ENCODE data around the gene TSPAN4. TPM values are rescaled to one million over a fixed set of nuclear protein-coding genes. Genes with fewer than 3 reads are reported as not detected.

TSPAN4 gene, protein sequence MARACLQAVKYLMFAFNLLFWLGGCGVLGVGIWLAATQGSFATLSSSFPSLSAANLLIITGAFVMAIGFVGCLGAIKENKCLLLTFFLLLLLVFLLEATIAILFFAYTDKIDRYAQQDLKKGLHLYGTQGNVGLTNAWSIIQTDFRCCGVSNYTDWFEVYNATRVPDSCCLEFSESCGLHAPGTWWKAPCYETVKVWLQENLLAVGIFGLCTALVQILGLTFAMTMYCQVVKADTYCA
- total RNA-seq: 10 to 100 TPM; 11.7 to 20.2 TPM
- long read RNA-seq, transcript TSPAN4-203 (9 exons, 1,423 nt): major isoform, 8 of 28 reads
- long read RNA-seq, partial matches to known transcripts: 5 of 28 reads
- long read RNA-seq, other reads (novel, unspliced or antisense): 8 of 28 reads

DNA sequence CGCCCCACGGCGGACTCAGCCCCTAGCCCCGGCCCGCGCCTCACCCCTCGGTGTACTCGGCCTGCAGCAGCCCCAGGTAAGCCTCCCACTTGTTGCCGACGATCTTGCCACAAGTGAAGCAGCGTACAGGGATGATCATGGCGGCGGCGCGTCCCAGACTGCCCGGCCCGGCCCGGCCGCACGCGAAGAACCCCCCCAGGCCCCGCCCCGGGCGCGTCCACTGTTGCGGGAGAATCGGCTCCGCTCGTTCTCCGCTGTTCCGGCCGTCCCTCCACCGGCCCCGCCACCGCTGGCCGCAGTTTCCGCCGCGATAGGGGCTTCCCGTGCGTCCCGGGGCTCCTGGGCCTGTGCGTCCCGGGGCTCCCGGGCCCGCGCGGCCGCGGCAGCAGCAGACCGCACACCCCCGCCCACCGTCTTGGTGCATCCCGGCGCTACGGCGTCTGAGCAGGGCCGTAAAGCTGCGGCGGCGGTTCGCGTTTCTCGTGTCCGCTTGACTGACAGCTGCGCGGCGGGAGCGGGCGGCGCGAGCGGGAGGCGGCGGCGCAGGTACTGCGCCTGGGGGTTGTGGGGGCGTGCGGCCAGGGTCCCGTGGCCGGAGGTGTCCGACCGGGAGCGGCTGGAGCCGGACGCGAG, at the start of gene TSPAN4, which contains the start of gene POLR2L:
TSS of gene TSPAN4 (plus strand) at position 483 of the 633 bp plus-strand sequence. CDS start 7,453 bp downstream, outside the sequence.
TSS of gene POLR2L (minus strand) at position 160 of the 633 bp plus-strand sequence. CDS start at position 139, 21 bp downstream.
- intact Hi-C loops (cut with DNase I, micrococcal nuclease): no loop called here
- ATAC-seq (peak; percentile 69), DNase-seq (peak; percentile 82 to 93)

- ATAC-seq (no peak), DNase-seq (no peak)
- intact Hi-C loops (cut with DNase I, micrococcal nuclease): no loop called here
Measured at GRCh38 chr11:792873-793272, 49.8 kb upstream of the TSPAN4 start.

- intact Hi-C loops (cut with DNase I, micrococcal nuclease): no loop called here
- DNase-seq (no peak), ATAC-seq (no peak)
Measured at GRCh38 chr11:793556-793955, 49.1 kb upstream of the TSPAN4 start.

GRCh38 chr11:794013-794765, 48.5 kb upstream of the TSPAN4 start:
- DNase-seq (no peak), ATAC-seq (no peak)
- intact Hi-C loops (cut with DNase I, micrococcal nuclease): no loop called here

DNA sequence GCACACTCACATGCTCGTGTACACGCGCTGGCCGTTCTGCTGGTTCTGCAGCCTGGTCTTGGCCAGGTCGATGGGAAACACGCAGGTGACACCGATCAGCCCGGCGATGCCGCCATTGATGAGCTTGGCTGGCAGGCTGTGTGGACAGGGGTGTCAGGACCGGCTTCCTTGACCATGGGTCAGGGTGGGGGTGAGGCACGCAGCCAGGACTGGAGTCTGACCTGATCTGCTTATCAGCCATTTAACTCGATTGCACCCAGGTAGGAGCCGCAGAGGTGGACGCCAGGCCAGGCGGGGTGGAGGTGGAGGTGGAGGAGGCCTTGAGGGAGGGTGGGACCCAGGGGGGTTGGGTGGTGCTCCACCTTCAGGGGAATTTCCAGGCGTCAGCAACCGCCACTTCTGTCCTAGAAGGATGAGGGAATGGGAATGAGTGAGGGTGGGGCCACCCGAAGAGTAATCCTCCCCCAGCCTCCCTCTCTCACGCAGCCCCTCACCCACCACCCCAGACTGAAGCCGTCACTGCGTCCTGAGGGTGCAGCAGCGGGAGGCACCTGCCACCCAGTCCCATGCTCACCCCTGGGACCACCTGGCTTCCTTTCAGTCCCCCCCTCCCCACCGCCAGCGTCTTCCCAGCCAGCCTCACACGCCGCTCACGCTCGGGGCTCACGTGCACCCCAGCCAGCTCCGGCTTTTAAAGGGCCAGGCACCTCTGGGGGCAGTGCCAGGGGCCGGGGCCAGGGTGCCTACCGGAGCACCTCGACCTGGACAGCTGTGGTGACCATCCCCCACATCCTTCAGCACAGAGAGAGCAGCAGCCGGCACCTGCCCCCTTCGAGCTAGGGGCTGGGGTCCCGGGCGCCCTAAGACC, 47.7 kb upstream of the TSPAN4 start:
- intact Hi-C loops (cut with DNase I, micrococcal nuclease): no loop called here
- DNase-seq (peak; percentile 59 to 60), ATAC-seq (peak; percentile 28)

DNA sequence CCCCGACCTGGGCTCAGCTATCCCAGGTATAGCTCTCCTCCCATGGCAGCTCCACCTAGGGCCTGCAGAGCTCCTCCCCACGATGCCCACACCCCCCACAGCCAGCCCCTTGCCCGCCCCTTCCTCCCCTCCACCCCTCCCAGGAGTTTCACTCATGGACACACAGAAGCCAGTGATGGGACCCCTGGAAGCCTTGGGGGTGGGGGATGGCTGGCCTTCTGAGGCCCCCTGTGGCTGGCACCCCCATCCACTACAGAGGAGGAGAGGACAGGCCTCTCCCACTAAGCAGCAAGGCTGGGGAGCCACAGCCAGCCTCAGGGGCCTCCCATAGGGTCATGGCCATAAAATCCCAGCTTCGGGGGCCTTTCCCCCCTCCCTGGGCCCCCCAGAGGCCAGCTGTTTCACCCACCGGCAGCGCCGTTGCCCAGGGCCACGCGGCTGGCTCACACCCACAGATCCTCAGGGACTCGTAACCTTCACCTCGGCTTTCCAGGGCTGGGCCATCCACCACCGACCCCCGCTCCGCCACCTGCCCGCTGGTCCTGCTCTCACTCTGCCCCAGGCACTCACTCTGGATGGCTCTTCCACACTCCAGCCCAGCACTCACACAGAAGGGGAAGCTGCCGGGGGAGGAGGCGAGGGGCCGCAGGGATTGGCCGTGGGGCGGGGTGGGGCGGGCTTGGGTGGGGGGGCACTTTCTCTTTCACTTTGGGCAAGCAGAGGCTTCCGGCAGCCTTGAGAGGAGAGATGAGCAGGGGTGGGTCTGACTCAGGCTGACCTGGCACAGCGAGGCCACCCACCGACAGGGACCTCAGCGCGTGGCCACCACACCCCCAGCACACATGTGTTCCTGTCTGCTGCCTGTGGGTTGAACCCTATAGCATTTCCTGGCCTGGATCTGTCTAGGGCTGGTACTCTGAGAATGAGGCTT, 46.8 kb upstream of the TSPAN4 start:
- peak; percentile 76 to 85 for DNase-seq
- peak; percentile 53 for ATAC-seq
- intact Hi-C loops (cut with DNase I, micrococcal nuclease): no loop called here

DNA sequence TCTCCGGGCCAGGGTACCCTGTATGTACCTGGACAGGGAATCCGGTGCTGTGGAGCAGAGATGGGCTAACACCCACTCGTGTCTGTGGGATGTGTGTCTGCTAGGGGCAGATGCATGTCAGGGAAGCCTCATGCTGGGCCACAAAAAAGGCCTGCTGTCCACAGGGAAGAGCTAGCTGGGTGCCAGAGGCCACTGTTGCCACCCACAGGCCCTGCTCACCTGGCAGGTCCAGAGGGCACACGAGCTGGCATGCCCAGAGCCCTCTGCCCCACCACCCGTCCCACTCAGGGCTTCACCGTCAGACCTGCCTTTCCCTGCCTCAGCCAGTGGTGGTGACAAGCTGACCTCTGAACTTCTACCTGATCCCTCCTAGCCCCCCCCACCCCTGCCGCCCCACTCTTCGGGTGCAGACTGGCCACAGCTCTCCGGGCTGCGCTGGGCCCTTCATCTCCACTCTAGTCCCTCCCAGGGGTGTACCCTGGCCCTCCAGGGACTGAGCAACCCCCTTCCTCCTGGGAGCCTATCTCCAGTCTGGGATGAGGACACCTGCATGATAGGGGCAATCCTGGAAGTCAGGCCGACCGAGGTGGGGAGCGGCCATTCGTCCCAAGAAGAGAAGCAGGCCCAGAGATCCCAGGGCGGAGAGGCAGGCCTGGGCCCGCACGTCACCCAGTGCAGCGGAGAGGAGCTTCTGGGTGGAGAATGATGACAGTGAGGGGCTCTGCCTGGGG, 45.9 kb upstream of the TSPAN4 start:
- intact Hi-C loops (cut with DNase I, micrococcal nuclease): no loop called here
- DNase-seq: peak in 1 of 2 donors; percentile 46

GRCh38 chr11:797296-798092, 45.2 kb upstream of the TSPAN4 start:
- intact Hi-C loops (cut with DNase I, micrococcal nuclease): no loop called here
- peak; percentile 81 to 89 for DNase-seq
- peak; percentile 51 for ATAC-seq

More for the DNA sequence above, 45.9 kb upstream of the TSPAN4 start:
- peak; percentile 12 for ATAC-seq

DNA sequence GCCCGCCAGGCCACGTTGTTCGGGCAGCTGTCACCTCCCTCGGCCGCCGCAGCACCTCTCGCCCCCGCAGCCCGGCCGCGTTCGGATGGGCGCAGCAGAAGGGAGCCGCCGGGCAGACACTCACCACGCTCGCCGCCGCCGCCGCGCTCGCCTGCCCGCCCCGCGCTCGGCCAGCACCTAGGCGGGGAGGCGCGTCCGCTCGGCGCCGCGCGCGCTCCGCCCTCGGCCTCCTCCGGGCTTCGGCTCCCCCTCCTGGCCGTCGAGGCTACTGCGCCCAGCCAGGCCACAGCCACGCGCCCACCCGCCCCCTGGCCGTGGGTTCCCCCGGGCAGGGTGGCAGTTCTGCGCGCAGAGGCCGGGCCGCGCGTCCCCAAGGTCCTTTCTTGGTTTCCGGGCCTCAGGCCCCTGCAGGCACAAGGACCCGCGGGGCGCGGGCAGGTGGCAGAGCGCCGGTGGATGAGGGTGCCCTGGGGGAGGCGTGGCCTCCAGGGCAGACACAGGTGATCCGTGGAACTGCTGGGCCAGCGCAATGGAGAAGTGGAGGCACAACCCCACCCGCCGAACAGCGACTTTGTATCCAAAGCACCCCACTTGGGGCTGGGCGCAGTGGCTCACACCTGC, 44.4 kb upstream of the TSPAN4 start, which contains the start of gene SLC25A22:
TSS of gene SLC25A22 (minus strand) at position 189 of the 621 bp plus-strand sequence. CDS start 3,275 bp downstream, outside the sequence.
- DNase-seq: peak in 1 of 2 donors; percentile 87
- intact Hi-C loops (cut with DNase I, micrococcal nuclease): no loop called here
- peak; percentile 65 for ATAC-seq

DNA sequence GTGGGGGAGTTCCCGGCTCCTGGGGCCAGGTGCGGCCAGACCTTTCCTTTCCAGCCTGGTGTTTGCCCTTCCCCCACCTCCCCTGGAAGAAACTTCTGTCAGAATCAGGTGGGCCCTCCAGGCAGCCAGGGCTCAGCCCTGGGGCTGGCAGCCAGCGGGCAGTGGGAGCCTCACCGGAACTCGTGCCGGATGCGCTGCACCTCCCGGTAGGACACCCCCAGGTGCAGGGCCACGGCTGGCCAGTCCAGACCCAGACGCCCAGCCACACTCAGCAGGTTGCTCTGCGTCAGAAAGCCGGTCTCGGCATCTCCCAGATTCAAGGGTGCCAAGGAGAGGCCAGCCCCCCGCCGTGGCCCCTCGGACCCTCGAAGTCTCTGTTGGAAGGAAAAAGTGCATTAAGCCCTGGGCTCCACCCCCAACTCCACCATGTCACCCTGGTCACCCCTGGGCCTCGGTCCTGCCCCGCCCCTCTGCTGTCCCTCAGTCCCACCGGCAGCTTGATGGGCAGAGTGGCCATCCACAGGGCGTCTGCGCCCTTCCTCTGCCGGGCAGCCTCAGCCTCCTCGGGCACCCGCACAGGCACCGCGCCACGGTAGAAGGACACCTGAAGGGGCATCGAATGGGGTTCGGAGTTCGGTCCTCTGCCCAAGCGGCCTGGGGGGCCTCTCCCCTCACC, 42.9 kb upstream of the TSPAN4 start:
- intact Hi-C loops (cut with DNase I, micrococcal nuclease): no loop called here
- DNase-seq (no peak), ATAC-seq (no peak)

GRCh38 chr11:800473-800872, 42.2 kb upstream of the TSPAN4 start:
- DNase-seq: no peak
- intact Hi-C loops (cut with DNase I, micrococcal nuclease): no loop called here
- no peak for ATAC-seq

DNA sequence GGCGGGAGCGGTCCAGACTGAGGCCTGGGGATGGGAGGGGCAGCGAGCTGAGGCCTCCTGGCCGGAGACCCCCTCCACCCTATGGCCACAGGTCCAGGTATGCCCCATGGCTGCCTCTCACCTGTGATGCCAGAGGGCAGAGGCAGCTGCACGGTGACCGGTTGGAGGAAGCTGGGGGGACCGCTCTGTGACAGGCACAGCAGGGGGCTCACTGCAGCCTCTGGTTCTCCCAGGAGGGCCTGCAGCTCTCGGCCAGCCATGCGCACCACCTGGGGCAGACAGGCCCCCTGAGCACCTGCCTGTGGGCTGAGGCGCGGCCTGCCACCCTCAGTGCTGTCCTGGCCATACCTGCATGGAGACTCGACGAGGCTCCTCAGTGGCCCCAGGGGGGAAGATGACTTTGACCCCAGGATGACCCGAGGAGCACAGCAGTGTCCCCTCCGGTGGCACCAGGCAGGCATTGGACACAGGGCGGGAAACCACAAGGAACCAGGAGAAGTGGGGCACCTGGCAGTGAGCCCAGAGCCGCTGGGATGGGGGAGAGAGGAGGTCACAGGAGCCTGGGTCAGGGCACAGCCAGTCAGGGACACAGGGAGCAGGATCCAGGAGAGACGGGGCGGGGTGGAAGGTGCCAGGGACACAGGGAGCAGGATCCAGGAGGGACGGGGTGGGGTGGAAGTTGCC, 41.4 kb upstream of the TSPAN4 start:
- intact Hi-C loops (cut with DNase I, micrococcal nuclease): no loop called here
- no peak for ATAC-seq
- DNase-seq: no peak

DNA sequence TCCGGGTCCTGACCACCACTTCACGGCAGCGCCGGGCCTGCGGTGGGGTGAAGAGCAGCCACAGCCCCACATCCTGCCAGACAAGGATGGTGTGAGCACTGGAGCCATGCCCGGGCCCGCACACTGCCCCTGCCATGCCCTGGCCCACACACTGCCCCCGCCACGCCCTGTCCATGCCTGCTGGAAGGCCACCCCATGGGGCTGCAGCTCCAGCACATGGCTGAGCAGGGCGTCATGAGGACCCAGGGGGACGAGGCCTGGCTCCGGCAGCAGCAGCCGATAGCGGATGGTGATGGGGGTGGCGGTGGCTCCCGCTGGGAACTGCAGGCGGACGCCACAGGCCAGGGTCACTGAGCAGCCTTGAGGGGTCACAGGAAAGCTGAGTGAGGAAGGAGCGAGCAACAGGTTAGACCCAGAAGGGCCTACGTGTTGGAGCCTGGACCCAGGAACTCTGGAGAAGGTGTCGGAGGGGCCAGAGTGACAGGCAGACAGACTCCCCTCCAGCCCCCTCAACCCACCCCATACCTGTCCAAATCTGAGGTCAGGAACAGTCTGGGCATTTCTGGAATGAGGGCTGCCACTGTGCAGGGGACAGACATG, 40.5 kb upstream of the TSPAN4 start:
- ATAC-seq (no peak), DNase-seq (no peak)
- intact Hi-C loops (cut with DNase I, micrococcal nuclease): no loop called here
